Left hindlimb (tissue), 1 donor: ENCODE measurements around the gene DRD4.

ENCODE experiments used
- DNase-seq: peaks from one replicate; pipeline ENCODE4 v3.0.0-alpha.2; 2018

DRD4 gene

GRCh38 chr11:623349-623869, 13.7 kb upstream of the DRD4 start:
- DNase-seq: peak; percentile 32

GRCh38 chr11:623999-624704, 12.9 kb upstream of the DRD4 start:
- peak; percentile 40 for DNase-seq

- DNase-seq: no peak
These were observed 12.1 kb upstream of the DRD4 start, which contains the start of gene CDHR5 for GRCh38 chr11:624705-625635. TSS of gene CDHR5 (minus strand) at chr11:624955. CDS start at chr11:624902, 53 bp downstream.

- DNase-seq: peak; percentile 29
These were observed 11.3 kb upstream of the DRD4 start for GRCh38 chr11:625636-626268.

- DNase-seq: no peak
These were observed 10.4 kb upstream of the DRD4 start, which contains the start of gene SCT for GRCh38 chr11:626475-627307. TSS of gene SCT (minus strand) at chr11:627181. CDS start at chr11:627143, 38 bp downstream.

- DNase-seq: no peak
These were observed 9.8 kb upstream of the DRD4 start for GRCh38 chr11:627308-627576.

GRCh38 chr11:628056-628455, 9.0 kb upstream of the DRD4 start:
- no peak for DNase-seq

- DNase-seq: peak; percentile 42
These were observed 7.9 kb upstream of the DRD4 start for GRCh38 chr11:629237-629583.

- no peak for DNase-seq
These were observed 6.2 kb upstream of the DRD4 start for GRCh38 chr11:630871-631270.

GRCh38 chr11:635945-636510, 1.0 kb upstream of the DRD4 start:
- no peak for DNase-seq

- no peak for DNase-seq
These were observed 194 bp downstream of the DRD4 start for GRCh38 chr11:637333-637592.

GRCh38 chr11:637593-638521, 788 bp downstream of the DRD4 start:
- no peak for DNase-seq

GRCh38 chr11:638631-639331, 1.7 kb downstream of the DRD4 start:
- no peak for DNase-seq

GRCh38 chr11:639332-639955, 2.4 kb downstream of the DRD4 start:
- DNase-seq: no peak

- no peak for DNase-seq
These were observed 3.1 kb downstream of the DRD4 start for GRCh38 chr11:640021-640706.

GRCh38 chr11:641806-642370, 4.8 kb downstream of the DRD4 start:
- no peak for DNase-seq

- no peak for DNase-seq
These were observed 6.3 kb downstream of the DRD4 start for GRCh38 chr11:643366-643765.

- DNase-seq: no peak
These were observed 7.0 kb downstream of the DRD4 start for GRCh38 chr11:643849-644738.
